B cell (primary cell): ENCODE measurements around the gene ZMAT2. TPM values are rescaled to one million over a fixed set of nuclear protein-coding genes. Genes with fewer than 3 reads are reported as not detected.
"Not testable (repeated sequence)": the region's sequence is repeated elsewhere in the genome, so short reads cannot be mapped to it uniquely, and the experiment has no call there.

Source experiments
- ATAC-seq: fragments of 200-7000 bp; cut with Tn5 transposase; one replicate; pipeline ENCODE4 v1.10.0; 2021; ENCODE audit warnings: low read depth, mild to moderate bottlenecking, moderate number of reproducible peaks, moderate library complexity
- CTCF ChIA-PET: fragments of 350-600 bp; sonication (Branson Sonifier 250); formaldehyde crosslinking; loops from one replicate; lab custom pipeline; 2021; ENCODE audit warnings: antibody characterized with exemption, inconsistent platforms; lab: Charles Lee
- POLR2A ChIA-PET: fragments of 350-600 bp; sonication (Branson Sonifier 250); formaldehyde crosslinking; loops from one replicate; lab custom pipeline; 2021; ENCODE audit warnings: antibody characterized with exemption; lab: Charles Lee
- DNase-seq: peaks from one replicate; pipeline ENCODE4 v3.0.0; 2013
- H2AFZ ChIP-seq: 2 replicates; pipeline ENCODE4 v1.6.1; 2012; ENCODE audit warnings: mild to moderate bottlenecking, low read depth, low read length; ENCODE audit not compliant: insufficient read depth, poor library complexity, severe bottlenecking
- H3K27ac ChIP-seq, 2 donors: 1 replicate in 1 of 2; 2 replicates in 1 of 2; pipeline ENCODE4 v1.5.1; 2012 to 2013; ENCODE audit warnings: low read length in 2 of 2, mild to moderate bottlenecking in 2 of 2, moderate library complexity in 1 of 2
- H3K27me3 ChIP-seq, 4 experiments: fragments of 200-600 bp in 1 of 4; sonication (generic) in 1 of 4; replicated peaks in 1 of 4; 1 replicate in 2 of 4; 2 replicates in 2 of 4; pipeline versions ENCODE4 v1.6.1 to v1.7.0; 2013 to 2016; ENCODE audit warnings: low read length in 3 of 4, mild to moderate bottlenecking in 2 of 4, mixed read lengths in 1 of 4, moderate library complexity in 1 of 4; ENCODE audit not compliant: insufficient read depth in 4 of 4, control insufficient read depth in 3 of 4; ENCODE audit errors: control extremely low read depth in 1 of 4
- H3K36me3 ChIP-seq, 2 experiments: replicated peaks in 1 of 2; 1 replicate in 1 of 2; 2 replicates in 1 of 2; pipeline versions ENCODE4 v1.6.1 to v1.7.1; 2013; ENCODE audit warnings: low read length in 1 of 2; ENCODE audit not compliant: insufficient read depth in 2 of 2, control insufficient read depth in 1 of 2; ENCODE audit errors: control extremely low read depth in 1 of 2, extremely low read depth in 1 of 2
- H3K4me1 ChIP-seq, 2 donors: fragments of 200-600 bp in 1 of 2; sonication (generic) in 1 of 2; 1 replicate in 1 of 2; 2 replicates in 1 of 2; pipeline versions ENCODE4 v1.5.1 to v1.6.1; 2013 to 2017; ENCODE audit warnings: low read length in 2 of 2; ENCODE audit not compliant: control insufficient read depth in 2 of 2, insufficient read depth in 2 of 2
- H3K4me2 ChIP-seq: replicated peaks from 2 replicates; pipeline ENCODE3; 2012; ENCODE audit warnings: mild to moderate bottlenecking, low read depth, low read length; ENCODE audit not compliant: poor library complexity, severe bottlenecking
- H3K4me3 ChIP-seq, 5 experiments: fragments of 200-600 bp in 1 of 5; sonication (generic) in 1 of 5; 1 replicate in 3 of 5; 2 replicates in 2 of 5; pipeline versions ENCODE4 v1.5.1 to v1.7.0; 2011 to 2016; ENCODE audit warnings: low read length in 4 of 5, mild to moderate bottlenecking in 4 of 5, low read depth in 2 of 5, control low read depth in 1 of 5, moderate library complexity in 1 of 5; ENCODE audit not compliant: insufficient read depth in 1 of 5; ENCODE audit errors: control extremely low read depth in 1 of 5, extremely low read depth in 1 of 5
- H3K79me2 ChIP-seq: fragments of 200-600 bp; sonication (generic); one replicate; pipeline ENCODE4 v1.6.0; 2016; ENCODE audit warnings: low read length; ENCODE audit not compliant: control insufficient read depth, insufficient read depth
- H3K9ac ChIP-seq: fragments of 200-600 bp; sonication (generic); 2 replicates; pipeline ENCODE4 v1.6.1; 2017; ENCODE audit warnings: mild to moderate bottlenecking, low read length, moderate library complexity
- H3K9me3 ChIP-seq, 3 donors: one replicate each; pipeline versions ENCODE4 v1.6.1 to v1.7.1; 2013; ENCODE audit warnings: low read length in 2 of 3; ENCODE audit not compliant: control insufficient read depth in 2 of 3, insufficient read depth in 1 of 3; ENCODE audit errors: control extremely low read depth in 1 of 3
- H4K20me1 ChIP-seq: 2 replicates; pipeline ENCODE4 v1.6.0; 2012; ENCODE audit warnings: mild to moderate bottlenecking, low read length; ENCODE audit not compliant: insufficient read depth, control insufficient read depth, poor library complexity, severe bottlenecking
- H3K27ac Mint-ChIP-seq: one replicate; pipeline ENCODE4 v1.8.0; 2021; ENCODE audit warnings: mixed read lengths
- H3K27me3 Mint-ChIP-seq: one replicate; pipeline ENCODE4 v1.8.0; 2021; ENCODE audit warnings: mixed read lengths
- H3K4me1 Mint-ChIP-seq: one replicate; pipeline ENCODE4 v1.8.0; 2021; ENCODE audit warnings: mixed read lengths
- H3K4me3 Mint-ChIP-seq: one replicate; pipeline ENCODE4 v1.8.0; 2021; ENCODE audit warnings: mixed read lengths
- H3K9me3 Mint-ChIP-seq: one replicate; pipeline ENCODE4 v1.8.0; 2022; ENCODE audit warnings: mixed read lengths; ENCODE audit not compliant: insufficient read depth
- EZH2 ChIP-seq: IDR thresholded peaks from 2 replicates; pipeline ENCODE4 v1.6.1; 2012; ENCODE audit warnings: borderline replicate concordance, low read depth, mild to moderate bottlenecking, moderate library complexity, low read length; ENCODE audit not compliant: insufficient read depth, poor library complexity, severe bottlenecking
- WGBS: methylation state at CpG from one replicate; pipeline ENCODE4 v1.1.5; 2013; ENCODE audit warnings: missing lambda C conversion rate; ENCODE audit not compliant: insufficient coverage; 5-methylcytosine and 5-hydroxymethylcytosine counted together
- intact Hi-C: fragments of 100-400 bp; cut with micrococcal nuclease; formaldehyde crosslinking; loops from one replicate; pipeline ENCODE4 v1.10.0; 2022
- polyA plus RNA-seq: library from polyadenylated mRNA; depleted of rRNA; stranded (reverse); fragments of >200 nt; gene quantifications from 2 replicates; pipeline ENCODE4 v1.2.3, GENCODE V29; 2012
- total RNA-seq, 2 donors: library from RNA; stranded (reverse); fragments of 120-200 nt in 1 of 2; gene quantifications; 1 replicate in 1 of 2; 2 replicates in 1 of 2; pipeline versions ENCODE4 v1.2.3 to v1.2.4, GENCODE V29; 2013 to 2022
- TF ChIP-seq, protein P1 (sequence below): fragments of 200-600 bp; IDR thresholded peaks from one replicate; pipeline ENCODE4 v1.8.0; 2022; ENCODE audit warnings: antibody characterized with exemption, mild to moderate bottlenecking

Gene ZMAT2
- total and polyA plus RNA-seq, 2 donors (not counting 1 experiment from before 2014, with no cell fraction given), result 11.2 to 55.8 TPM

DNA sequence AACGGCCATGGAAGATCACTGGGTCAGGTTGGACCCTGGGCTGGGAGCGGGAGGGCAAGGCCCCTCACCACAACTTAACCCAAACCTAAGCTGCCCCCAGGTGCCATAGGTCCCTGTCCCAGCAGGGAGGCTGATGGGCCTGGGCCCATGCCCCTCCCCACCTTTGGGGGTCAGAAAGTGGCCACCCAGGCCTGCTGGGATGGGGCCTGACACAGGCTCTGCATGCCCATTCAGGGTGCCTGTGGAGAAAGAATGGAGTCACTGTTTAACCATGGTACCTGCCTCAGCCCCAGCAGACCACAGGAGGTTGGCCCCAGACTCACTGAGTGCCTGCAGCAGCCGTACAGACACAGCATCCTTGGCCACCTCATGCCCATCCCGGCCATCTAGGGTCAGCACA lies 29.2 kb upstream of the ZMAT2 start:
- H3K9ac ChIP-seq, H3K27me3 ChIP-seq, intact Hi-C loops, H4K20me1 ChIP-seq, ATAC-seq, H3K9me3 Mint-ChIP-seq, H3K4me3 ChIP-seq, DNase-seq, H3K4me3 Mint-ChIP-seq, H3K4me1 ChIP-seq, H3K27me3 Mint-ChIP-seq, H2AFZ ChIP-seq, H3K9me3 ChIP-seq, H3K27ac Mint-ChIP-seq, H3K4me2 ChIP-seq, H3K27ac ChIP-seq, CTCF ChIA-PET, POLR2A ChIA-PET: not testable (repeated sequence)
- peaks cover 0 to 66% of the 10 kb centered on the region in 2 experiments for H3K36me3 ChIP-seq
- peaks cover 35% of the 10 kb centered on the region for H3K79me2 ChIP-seq
- H3K4me1 Mint-ChIP-seq, result peaks cover 18% of the 10 kb centered on the region
- 100% methylated on average over 1 of the region's 4 CpGs for WGBS

DNA sequence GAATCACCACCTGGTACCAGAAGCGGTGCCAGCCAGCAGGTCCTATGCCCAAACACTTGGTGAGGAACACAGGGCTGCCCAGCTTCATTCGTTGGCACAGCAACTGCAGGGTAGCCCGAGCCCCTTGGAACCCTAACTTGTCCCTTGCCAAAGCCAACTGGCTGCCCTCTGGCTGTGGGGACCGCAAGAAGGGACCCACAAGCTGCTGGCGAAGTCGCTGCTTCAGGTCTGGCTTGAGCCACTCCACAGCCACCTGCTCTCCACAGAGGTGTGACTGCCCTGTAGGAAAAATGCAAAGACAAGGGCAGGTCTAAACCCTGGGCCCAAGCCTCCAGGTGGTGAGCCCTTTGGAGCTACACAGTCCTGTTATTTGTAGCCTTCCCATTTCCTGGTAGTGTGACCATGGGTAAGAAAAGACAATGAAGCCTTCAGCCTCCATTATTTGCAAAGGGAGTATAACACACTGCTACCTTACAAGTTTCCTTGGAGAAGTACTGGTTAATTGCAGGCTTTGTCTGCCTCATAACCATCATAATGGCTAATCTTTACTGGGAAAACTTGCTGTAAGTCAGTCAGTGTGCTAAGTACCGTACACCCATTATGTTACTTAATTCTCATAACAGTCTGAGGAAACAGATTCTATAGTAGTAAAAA lies 28.6 kb upstream of the ZMAT2 start:
- ChIA-PET POLR2A (no interaction called here), CTCF (no interaction called here)
- DNase-seq, result no peak
- H3K4me3 Mint-ChIP-seq, result no peak overlapping the region
- Histone ChIP-seq H3K4me1 (peaks cover 0 to 2% of the 10 kb centered on the region in 2 donors), H2AFZ (no peak overlapping the region), H3K9ac (no peak overlapping the region), H3K4me3 (no peak overlapping the region), H3K9me3 (peaks cover 0 to 7% (median 0%) of the 10 kb centered on the region in 3 donors), H3K27me3 (no peaks in the 10 kb centered on the region), H4K20me1 (peaks cover 9% of the 10 kb centered on the region), H3K27ac (no peak overlapping the region), H3K36me3 (peaks cover 0 to 71% of the 10 kb centered on the region in 2 experiments), H3K4me2 (no peak overlapping the region), H3K79me2 (peaks cover 29% of the 10 kb centered on the region)
- intact Hi-C loops, result no loop called here
- H3K4me1 Mint-ChIP-seq, result peaks cover 14% of the 10 kb centered on the region
- TF ChIP-seq, protein P1, sequence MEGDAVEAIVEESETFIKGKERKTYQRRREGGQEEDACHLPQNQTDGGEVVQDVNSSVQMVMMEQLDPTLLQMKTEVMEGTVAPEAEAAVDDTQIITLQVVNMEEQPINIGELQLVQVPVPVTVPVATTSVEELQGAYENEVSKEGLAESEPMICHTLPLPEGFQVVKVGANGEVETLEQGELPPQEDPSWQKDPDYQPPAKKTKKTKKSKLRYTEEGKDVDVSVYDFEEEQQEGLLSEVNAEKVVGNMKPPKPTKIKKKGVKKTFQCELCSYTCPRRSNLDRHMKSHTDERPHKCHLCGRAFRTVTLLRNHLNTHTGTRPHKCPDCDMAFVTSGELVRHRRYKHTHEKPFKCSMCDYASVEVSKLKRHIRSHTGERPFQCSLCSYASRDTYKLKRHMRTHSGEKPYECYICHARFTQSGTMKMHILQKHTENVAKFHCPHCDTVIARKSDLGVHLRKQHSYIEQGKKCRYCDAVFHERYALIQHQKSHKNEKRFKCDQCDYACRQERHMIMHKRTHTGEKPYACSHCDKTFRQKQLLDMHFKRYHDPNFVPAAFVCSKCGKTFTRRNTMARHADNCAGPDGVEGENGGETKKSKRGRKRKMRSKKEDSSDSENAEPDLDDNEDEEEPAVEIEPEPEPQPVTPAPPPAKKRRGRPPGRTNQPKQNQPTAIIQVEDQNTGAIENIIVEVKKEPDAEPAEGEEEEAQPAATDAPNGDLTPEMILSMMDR, result no peak
- no peak for TF ChIP-seq EZH2
- no peaks in the 10 kb centered on the region for H3K9me3 Mint-ChIP-seq
- 95% methylated on average over 4 of the region's 7 CpGs for WGBS
- H3K27ac Mint-ChIP-seq, result no peak overlapping the region
- ATAC-seq, result no peak
- H3K27me3 Mint-ChIP-seq, result no peaks in the 10 kb centered on the region
